GM21786 (cell line): Measurements from ENCODE around the gene ARVCF.

Experiments used
- ATAC-seq: cut with Tn5 transposase; IDR thresholded peaks from one replicate; pipeline ENCODE4 v1.9.1; 2021; ENCODE audit not compliant: unreplicated experiment

The ARVCF gene

GRCh38 chr22:20016734-20017621 is at the start of gene ARVCF:
ARVCF (minus strand) TSS chr22:20016823; CDS start chr22:19990794, 26,029 bp downstream.
- no peak for ATAC-seq

- no peak for ATAC-seq
Observed at GRCh38 chr22:20065896-20066616, 49.4 kb upstream of the ARVCF start.

- no peak for ATAC-seq
Observed at GRCh38 chr22:20064545-20065262, 48.1 kb upstream of the ARVCF start.

GRCh38 chr22:20064140-20064480 is 47.5 kb upstream of the ARVCF start:
- no peak for ATAC-seq

GRCh38 chr22:20063271-20064139 is 46.9 kb upstream of the ARVCF start:
- ATAC-seq = no peak

- ATAC-seq = no peak
Observed at GRCh38 chr22:20062766-20063083, 46.1 kb upstream of the ARVCF start.

GRCh38 chr22:20062043-20062765 is 45.6 kb upstream of the ARVCF start:
- no peak for ATAC-seq

GRCh38 chr22:20061481-20061861 is 44.8 kb upstream of the ARVCF start:
- no peak for ATAC-seq

- ATAC-seq = no peak
Observed at GRCh38 chr22:20060700-20061480, 44.3 kb upstream of the ARVCF start.

GRCh38 chr22:20058989-20059770 is 42.6 kb upstream of the ARVCF start:
- ATAC-seq = no peak

GRCh38 chr22:20057596-20058268 is 41.1 kb upstream of the ARVCF start:
- no peak for ATAC-seq

GRCh38 chr22:20056696-20057386 is 40.2 kb upstream of the ARVCF start:
- no peak for ATAC-seq

GRCh38 chr22:20056161-20056560 is 39.5 kb upstream of the ARVCF start:
- no peak for ATAC-seq

GRCh38 chr22:20055654-20056053 is 39.0 kb upstream of the ARVCF start:
- ATAC-seq = no peak

- no peak for ATAC-seq
Observed at GRCh38 chr22:20055144-20055543, 38.5 kb upstream of the ARVCF start.

- no peak for ATAC-seq
Observed at GRCh38 chr22:20054485-20054884, 37.9 kb upstream of the ARVCF start.

GRCh38 chr22:20054034-20054427 is 37.4 kb upstream of the ARVCF start:
- ATAC-seq = no peak
